OCI-LY1 (cell line): Measurements from ENCODE around the gene INS.
A peak's percentile ranks its signal among the peaks of the same experiment; 100 is the strongest.
"Not testable (repeated sequence)": the region's sequence is repeated elsewhere in the genome, so short reads cannot be mapped to it uniquely, and the experiment has no call there.

Experiments
- H2AFZ ChIP-seq: fragments of 200-600 bp; sonication (generic), shearing (Covaris generic); 2 replicates; pipeline ENCODE4 v1.6.0; 2014; ENCODE audit warnings: antibody characterized with exemption, mild to moderate bottlenecking, low read length
- H3F3A ChIP-seq: fragments of 200-600 bp; sonication (generic), shearing (Covaris generic); 2 replicates; pipeline ENCODE4 v1.6.0; 2014; ENCODE audit warnings: mild to moderate bottlenecking, antibody characterized with exemption, low read length, moderate library complexity; ENCODE audit not compliant: insufficient read depth
- H3K27ac ChIP-seq: fragments of 200-600 bp; sonication (generic); 2 replicates; pipeline ENCODE4 v1.5.1; 2014; ENCODE audit warnings: low read length, mixed run types, mild to moderate bottlenecking, low read depth; ENCODE audit not compliant: poor library complexity, severe bottlenecking
- H3K27me3 ChIP-seq: fragments of 200-600 bp; sonication (generic); 2 replicates; pipeline ENCODE4 v1.6.0; 2014; ENCODE audit warnings: antibody characterized with exemption, mild to moderate bottlenecking, low read length, moderate library complexity; ENCODE audit not compliant: insufficient read depth
- H3K36me3 ChIP-seq: fragments of 200-600 bp; sonication (generic); 2 replicates; pipeline ENCODE4 v1.6.1; 2014; ENCODE audit warnings: mild to moderate bottlenecking, antibody characterized with exemption, low read length, moderate library complexity, mixed read lengths; ENCODE audit not compliant: insufficient read depth
- H3K4me1 ChIP-seq: fragments of 200-600 bp; sonication (generic); 2 replicates; pipeline ENCODE4 v1.5.1; 2014; ENCODE audit warnings: mild to moderate bottlenecking, low read length, moderate library complexity; ENCODE audit not compliant: insufficient read depth, severe bottlenecking
- H3K4me2 ChIP-seq: fragments of 200-600 bp; sonication (generic), shearing (Covaris generic); 2 replicates; pipeline ENCODE4 v1.6.1; 2014; ENCODE audit warnings: low read length
- H3K4me3 ChIP-seq: fragments of 200-600 bp; sonication (generic); 2 replicates; pipeline ENCODE4 v1.5.1; 2014; ENCODE audit warnings: low read length, low read depth, mild to moderate bottlenecking, mixed read lengths; ENCODE audit not compliant: poor library complexity, severe bottlenecking
- H3K79me2 ChIP-seq: fragments of 200-600 bp; shearing (Covaris generic); 2 replicates; pipeline ENCODE4 v1.6.1; 2016; ENCODE audit warnings: mixed run types, low read length, mixed read lengths; ENCODE audit not compliant: insufficient read depth
- H3K9ac ChIP-seq: fragments of 200-600 bp; sonication (generic), shearing (Covaris generic); 2 replicates; pipeline ENCODE4 v1.6.1; 2014; ENCODE audit warnings: mild to moderate bottlenecking, low read length, mixed read lengths
- H3K9me2 ChIP-seq: fragments of 200-600 bp; sonication (generic), shearing (Covaris generic); 2 replicates; pipeline ENCODE4 v1.6.1; 2014; ENCODE audit warnings: low read depth, mild to moderate bottlenecking, low read length, mixed read lengths
- H3K9me3 ChIP-seq: fragments of 200-600 bp; shearing (Covaris generic); 2 replicates; pipeline ENCODE4 v1.6.1; 2014; ENCODE audit warnings: low read length, mixed read lengths
- H4K20me1 ChIP-seq: fragments of 200-600 bp; sonication (generic), shearing (Covaris generic); 2 replicates; pipeline ENCODE4 v1.6.0; 2016; ENCODE audit warnings: mild to moderate bottlenecking, low read length; ENCODE audit not compliant: insufficient read depth
- EZH2 ChIP-seq: fragments of 200-600 bp; sonication (generic), shearing (Covaris generic); IDR thresholded peaks from 2 replicates; pipeline ENCODE4 v1.8.0; 2017; ENCODE audit warnings: borderline replicate concordance, mixed run types, mild to moderate bottlenecking, antibody characterized with exemption, low read length, moderate library complexity, mixed read lengths
- TF ChIP-seq, protein P1 (sequence below): fragments of 200-600 bp; sonication (generic), shearing (Covaris generic); IDR thresholded peaks from 2 replicates; pipeline ENCODE4 v1.5.1; 2017; ENCODE audit warnings: mild to moderate bottlenecking, antibody characterized with exemption, low read length, moderate library complexity, mixed read lengths

INS gene

DNA sequence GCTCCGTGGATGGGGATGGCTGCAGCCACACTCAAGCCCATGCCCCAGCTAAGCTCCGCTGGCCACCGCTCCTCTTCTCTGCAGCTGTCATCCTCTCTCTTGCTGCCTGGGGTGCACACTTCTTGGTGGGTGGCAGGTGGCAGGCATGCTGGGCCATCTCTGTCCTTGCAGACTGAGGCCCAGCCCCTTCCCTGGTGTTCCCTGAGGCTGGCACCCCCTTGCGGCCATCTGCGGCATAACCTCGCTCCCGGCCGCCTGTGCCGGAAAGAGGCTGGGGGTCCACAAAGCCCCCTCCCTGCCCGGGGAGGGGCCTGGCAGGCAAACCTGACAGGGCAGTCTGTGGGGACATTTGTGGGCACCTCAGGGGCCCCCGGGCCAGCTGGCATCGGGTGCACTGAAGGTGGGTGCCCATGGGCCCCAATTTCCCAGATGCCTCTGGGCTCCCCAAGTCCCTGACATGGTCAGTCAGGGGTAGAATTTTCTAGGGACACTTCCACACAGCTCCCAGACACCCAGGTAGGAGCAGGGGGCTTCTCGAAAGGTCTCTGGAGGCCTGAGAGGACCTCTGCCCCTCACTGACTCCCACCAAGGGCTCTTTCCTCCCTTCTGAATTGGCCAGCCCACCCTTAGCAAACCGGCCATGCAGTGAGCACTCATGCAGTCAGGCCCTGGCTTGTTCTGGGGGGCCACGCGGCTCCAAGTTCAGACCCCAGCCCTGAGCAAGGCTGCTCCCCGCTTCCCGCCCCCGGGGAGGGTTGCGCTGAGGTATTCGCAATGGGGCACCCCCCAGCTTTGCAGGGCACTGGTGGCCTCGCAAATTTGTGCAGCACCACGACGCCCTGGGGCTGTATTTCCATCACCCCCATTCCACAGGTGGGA, 34.1 kb upstream of the INS start:
- no peaks in the 10 kb centered on the region for H3K27me3 ChIP-seq
- no peaks in the 10 kb centered on the region for H4K20me1 ChIP-seq
- H3K9me3 ChIP-seq: no peaks in the 10 kb centered on the region
- H3K4me2 ChIP-seq: no peak overlapping the region
- H3K27ac ChIP-seq: no peak overlapping the region
- TF ChIP-seq, protein P1, sequence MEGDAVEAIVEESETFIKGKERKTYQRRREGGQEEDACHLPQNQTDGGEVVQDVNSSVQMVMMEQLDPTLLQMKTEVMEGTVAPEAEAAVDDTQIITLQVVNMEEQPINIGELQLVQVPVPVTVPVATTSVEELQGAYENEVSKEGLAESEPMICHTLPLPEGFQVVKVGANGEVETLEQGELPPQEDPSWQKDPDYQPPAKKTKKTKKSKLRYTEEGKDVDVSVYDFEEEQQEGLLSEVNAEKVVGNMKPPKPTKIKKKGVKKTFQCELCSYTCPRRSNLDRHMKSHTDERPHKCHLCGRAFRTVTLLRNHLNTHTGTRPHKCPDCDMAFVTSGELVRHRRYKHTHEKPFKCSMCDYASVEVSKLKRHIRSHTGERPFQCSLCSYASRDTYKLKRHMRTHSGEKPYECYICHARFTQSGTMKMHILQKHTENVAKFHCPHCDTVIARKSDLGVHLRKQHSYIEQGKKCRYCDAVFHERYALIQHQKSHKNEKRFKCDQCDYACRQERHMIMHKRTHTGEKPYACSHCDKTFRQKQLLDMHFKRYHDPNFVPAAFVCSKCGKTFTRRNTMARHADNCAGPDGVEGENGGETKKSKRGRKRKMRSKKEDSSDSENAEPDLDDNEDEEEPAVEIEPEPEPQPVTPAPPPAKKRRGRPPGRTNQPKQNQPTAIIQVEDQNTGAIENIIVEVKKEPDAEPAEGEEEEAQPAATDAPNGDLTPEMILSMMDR: peak; percentile 86
- no peak for TF ChIP-seq EZH2
- H3K9ac ChIP-seq: no peak overlapping the region
- H3F3A ChIP-seq: no peaks in the 10 kb centered on the region
- no peaks in the 10 kb centered on the region for H3K4me1 ChIP-seq
- H3K36me3 ChIP-seq: no peaks in the 10 kb centered on the region
- H2AFZ ChIP-seq: no peak overlapping the region
- H3K79me2 ChIP-seq: no peaks in the 10 kb centered on the region
- no peak overlapping the region for H3K4me3 ChIP-seq
- H3K9me2 ChIP-seq: no peaks in the 10 kb centered on the region

DNA sequence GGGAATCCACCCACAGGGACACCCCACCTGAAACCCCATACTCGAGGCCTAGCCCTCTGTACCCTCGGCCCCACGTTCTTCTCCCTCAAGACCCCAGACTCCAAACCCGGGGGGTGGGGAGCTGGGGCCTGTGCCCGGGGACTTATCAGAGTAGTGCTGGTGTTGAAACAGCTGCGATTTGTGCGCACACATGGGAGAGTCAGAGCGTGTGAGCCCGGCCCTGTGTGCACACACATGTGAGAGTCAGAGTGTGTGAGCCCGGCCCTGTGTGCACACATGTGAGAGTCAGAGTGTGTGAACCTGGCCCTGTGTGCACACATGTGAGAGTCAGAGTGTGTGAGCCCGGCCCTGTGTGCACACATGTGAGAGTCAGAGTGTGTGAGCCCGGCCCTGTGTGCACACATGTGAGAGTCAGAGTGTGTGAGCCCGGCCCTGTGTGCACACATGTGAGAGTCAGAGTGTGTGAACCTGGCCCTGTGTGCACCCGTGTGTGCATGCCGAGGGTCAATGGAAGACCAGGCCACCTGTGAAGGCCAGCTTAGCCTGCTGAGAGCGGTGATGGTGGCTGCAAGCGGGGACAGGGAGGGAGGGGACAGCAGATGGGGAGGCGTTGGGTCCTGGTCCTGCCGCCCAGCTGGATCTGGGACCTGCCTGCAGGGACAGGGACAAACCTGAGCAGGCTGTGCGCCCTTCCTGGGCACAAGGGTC, 33.0 kb upstream of the INS start:
- H3K27ac ChIP-seq, H3K4me2 ChIP-seq, H2AFZ ChIP-seq, H3K36me3 ChIP-seq, H3K9ac ChIP-seq, H3K9me3 ChIP-seq, H3F3A ChIP-seq, H3K4me3 ChIP-seq, H3K4me1 ChIP-seq, H3K9me2 ChIP-seq, H3K27me3 ChIP-seq, H3K79me2 ChIP-seq, H4K20me1 ChIP-seq: not testable (repeated sequence)

DNA sequence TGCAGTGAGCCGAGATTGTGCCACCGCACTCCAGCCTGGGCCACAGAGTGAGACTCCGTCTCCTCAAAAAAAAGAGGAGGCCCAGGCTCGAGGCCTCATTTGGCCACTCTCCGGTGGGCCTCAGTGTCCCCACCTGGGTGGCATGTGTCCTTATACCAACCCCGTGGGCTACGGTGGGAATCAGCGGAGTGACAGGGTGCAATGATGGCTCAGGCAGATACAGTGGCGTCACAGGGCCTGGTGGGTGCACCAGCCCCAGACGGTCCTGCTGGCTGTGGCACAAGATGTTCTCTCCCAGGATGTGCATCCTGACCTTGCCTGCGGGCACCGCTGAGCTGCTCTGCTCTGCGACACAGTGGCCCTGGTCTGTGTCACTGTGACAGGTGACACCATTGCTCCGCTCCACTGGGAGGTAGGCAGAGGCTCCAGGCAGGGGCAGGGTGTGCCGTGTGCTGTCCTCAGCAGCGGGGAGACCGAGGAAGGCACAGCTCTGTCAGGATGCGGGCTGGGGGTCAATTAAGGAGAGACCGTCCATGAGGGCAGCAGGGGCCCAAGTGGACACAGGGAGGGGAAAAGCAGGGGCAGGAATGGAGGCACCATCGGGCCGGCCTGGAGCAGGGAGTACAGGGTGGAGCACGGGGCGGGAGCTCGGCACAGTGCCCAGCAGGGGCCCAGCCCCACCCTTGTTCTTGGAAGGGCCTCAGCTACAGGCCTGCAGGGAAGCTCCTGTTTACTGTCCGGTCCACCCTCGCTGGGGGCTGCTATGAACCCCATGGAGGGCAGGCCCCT, 32.3 kb upstream of the INS start:
- no peak overlapping the region for H3K4me3 ChIP-seq
- no peak overlapping the region for H3K9ac ChIP-seq
- H3K4me2 ChIP-seq: no peak overlapping the region
- H2AFZ ChIP-seq: no peak overlapping the region
- no peaks in the 10 kb centered on the region for H3K9me2 ChIP-seq
- no peaks in the 10 kb centered on the region for H3K36me3 ChIP-seq
- H3K79me2 ChIP-seq: no peaks in the 10 kb centered on the region
- no peak overlapping the region for H3K27ac ChIP-seq
- H3F3A ChIP-seq: no peaks in the 10 kb centered on the region
- no peaks in the 10 kb centered on the region for H4K20me1 ChIP-seq
- no peaks in the 10 kb centered on the region for H3K9me3 ChIP-seq
- no peaks in the 10 kb centered on the region for H3K27me3 ChIP-seq
- no peaks in the 10 kb centered on the region for H3K4me1 ChIP-seq
- no peak for TF ChIP-seq EZH2
- TF ChIP-seq, protein P1: no peak
